ENCODE results near the gene EXOC3L2.

- TF ChIP-seq CTCF (IDR thresholded peaks at IDR 0.05 in 2 of 3, conservative IDR thresholded peaks at IDR 0.05 in 1 of 3; ENCODE audit: borderline replicate concordance in 1 of 3, insufficient read depth in 1 of 3, low read depth in 2 of 3, low read length in 2 of 3): no peak
- TF ChIP-seq MAX (IDR thresholded peaks at IDR 0.05): no peak
- no peak for TF ChIP-seq EZH2 (IDR thresholded peaks at IDR 0.05)
- no peak for TF ChIP-seq JUND (IDR thresholded peaks at IDR 0.05)
- no peak for TF ChIP-seq SIN3A (IDR thresholded peaks at IDR 0.05; ENCODE audit: low read depth)
Measured at GRCh38 chr19:45169602-45170001, 75.6 kb downstream of the EXOC3L2 start.

Measured in HCT116 (cell line).